Measurements from ENCODE around the gene GABBR2. TPM values are rescaled to one million over a fixed set of nuclear protein-coding genes. Genes with fewer than 3 reads are reported as not detected.

GABBR2 gene
- total RNA-seq, 3 donors from 2014 or later = not detected

DNA sequence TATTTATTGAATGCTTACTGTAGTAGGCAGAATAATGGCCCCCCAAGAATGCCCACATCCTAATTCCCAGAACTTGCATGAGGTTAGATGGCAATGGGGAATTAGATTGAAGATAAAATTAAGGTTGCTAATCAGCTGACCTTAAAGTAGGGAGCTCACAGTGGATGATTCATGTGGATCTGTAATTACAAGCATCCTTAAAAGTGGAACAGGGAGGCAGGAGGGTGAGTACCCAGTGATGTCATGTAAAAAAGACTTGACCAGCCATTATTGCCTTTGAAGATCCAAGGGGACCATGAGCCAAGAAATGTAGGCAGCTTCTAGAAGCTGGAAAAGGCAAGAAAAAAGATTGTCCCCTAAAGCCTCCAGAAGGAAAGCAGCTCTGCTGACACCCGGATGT, 71.4 kb downstream of the GABBR2 start:
- Histone ChIP-seq H3K4me3 (no peak overlapping the region), H3K4me1 (no peaks in the 10 kb centered on the region), H3K36me3 (no peaks in the 10 kb centered on the region), H3K9me3 (no peaks in the 10 kb centered on the region), H3K27ac (no peak overlapping the region), H3K27me3 (no peaks in the 10 kb centered on the region)
- DNase-seq (ENCODE audit: low spot score in 2 of 2) = no peak
- TF ChIP-seq, protein P1, sequence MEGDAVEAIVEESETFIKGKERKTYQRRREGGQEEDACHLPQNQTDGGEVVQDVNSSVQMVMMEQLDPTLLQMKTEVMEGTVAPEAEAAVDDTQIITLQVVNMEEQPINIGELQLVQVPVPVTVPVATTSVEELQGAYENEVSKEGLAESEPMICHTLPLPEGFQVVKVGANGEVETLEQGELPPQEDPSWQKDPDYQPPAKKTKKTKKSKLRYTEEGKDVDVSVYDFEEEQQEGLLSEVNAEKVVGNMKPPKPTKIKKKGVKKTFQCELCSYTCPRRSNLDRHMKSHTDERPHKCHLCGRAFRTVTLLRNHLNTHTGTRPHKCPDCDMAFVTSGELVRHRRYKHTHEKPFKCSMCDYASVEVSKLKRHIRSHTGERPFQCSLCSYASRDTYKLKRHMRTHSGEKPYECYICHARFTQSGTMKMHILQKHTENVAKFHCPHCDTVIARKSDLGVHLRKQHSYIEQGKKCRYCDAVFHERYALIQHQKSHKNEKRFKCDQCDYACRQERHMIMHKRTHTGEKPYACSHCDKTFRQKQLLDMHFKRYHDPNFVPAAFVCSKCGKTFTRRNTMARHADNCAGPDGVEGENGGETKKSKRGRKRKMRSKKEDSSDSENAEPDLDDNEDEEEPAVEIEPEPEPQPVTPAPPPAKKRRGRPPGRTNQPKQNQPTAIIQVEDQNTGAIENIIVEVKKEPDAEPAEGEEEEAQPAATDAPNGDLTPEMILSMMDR (IDR thresholded peaks at IDR 0.05) = no peak
- TF ChIP-seq POLR2AphosphoS5 (IDR thresholded peaks at IDR 0.05) (no peak), POLR2A (IDR thresholded peaks at IDR 0.05) (no peak)
- intact Hi-C loops (cut with DNase I; ENCODE audit: low total_unique reads) = no loop called here

DNA sequence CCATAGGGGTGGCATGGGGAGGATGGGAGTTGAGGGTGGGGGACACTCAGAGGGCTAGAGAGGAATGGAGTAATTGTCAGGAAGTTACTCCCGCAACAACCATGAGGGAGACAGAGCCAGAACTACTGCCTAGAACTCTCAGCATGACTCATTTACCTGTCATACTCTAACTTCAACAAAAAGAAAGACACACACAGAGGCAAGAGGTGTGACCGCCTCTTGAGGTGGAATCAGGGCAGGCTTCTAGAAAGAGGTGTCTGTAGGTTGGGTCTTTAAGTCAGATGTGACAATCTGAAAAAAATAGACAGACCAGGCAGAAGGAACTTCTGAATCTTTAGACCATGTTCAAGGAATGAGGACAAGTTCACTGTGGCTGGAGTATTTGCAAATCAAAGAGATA, 73.4 kb downstream of the GABBR2 start:
- no peak for DNase-seq (ENCODE audit: low spot score in 2 of 2)
- TF ChIP-seq, protein P1 (IDR thresholded peaks at IDR 0.05) = no peak
- no peak for TF ChIP-seq POLR2AphosphoS5 (IDR thresholded peaks at IDR 0.05)
- TF ChIP-seq POLR2A (IDR thresholded peaks at IDR 0.05) = no peak
- H3K27ac ChIP-seq = no peak overlapping the region
- H3K36me3 ChIP-seq = no peaks in the 10 kb centered on the region
- no peaks in the 10 kb centered on the region for H3K4me1 ChIP-seq
- H3K4me3 ChIP-seq = no peak overlapping the region
- no peaks in the 10 kb centered on the region for H3K27me3 ChIP-seq
- H3K9me3 ChIP-seq = no peaks in the 10 kb centered on the region
- intact Hi-C loops (cut with DNase I; ENCODE audit: low total_unique reads) = no loop called here

DNA sequence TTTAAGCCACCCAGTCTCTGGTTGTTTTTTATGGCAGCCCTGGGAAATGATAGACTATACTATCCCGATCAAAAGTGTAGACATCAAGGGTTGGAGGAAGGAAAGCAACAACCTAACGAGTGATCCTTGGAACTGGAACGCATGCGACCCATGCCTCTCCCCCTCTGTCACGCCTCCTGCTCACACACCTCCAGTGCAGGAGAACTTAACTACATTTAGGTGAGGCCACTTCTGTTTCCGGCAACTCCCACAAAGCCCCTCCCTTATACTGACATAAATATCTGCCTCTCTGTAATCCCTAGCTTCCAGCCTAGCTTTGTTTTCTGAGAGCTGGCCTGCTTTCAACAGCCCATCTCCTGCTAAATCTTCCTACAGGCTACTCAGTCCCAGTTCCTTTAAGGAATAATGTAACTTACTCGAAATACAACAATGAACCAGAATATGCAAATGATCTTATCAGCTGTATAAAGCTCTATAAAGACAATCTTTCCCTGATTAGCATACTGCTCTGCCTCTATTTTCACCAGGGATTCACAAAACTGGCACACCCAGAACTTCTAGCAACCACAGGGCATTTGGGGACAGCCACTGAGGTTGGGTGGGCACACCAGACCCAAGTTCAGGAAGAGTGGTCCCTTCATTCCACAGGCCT, 73.9 kb downstream of the GABBR2 start:
- intact Hi-C loops (cut with DNase I; ENCODE audit: low total_unique reads) = no loop called here

DNA sequence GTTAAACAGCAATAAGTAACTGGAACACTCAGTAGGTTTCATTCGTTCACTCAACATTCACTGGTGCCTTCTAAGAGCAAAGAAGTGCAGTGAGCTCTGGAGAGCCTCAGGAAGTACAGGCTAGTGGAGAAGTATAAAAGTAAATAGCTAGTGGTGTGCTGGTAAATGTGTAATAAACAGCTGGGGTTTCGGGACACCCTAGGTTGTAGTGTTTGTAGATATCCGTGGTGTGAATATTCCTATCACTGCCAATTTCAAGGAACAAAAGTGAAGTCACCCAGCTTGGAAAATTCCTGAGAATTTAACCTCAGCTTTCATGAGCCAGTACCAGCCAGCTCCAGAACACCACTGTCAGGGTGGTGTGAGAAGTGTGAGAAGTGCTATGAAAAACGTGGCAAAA, 75.9 kb downstream of the GABBR2 start:
- no peaks in the 10 kb centered on the region for H3K36me3 ChIP-seq
- H3K9me3 ChIP-seq = no peaks in the 10 kb centered on the region
- H3K27me3 ChIP-seq = no peaks in the 10 kb centered on the region
- intact Hi-C loops (cut with DNase I; ENCODE audit: low total_unique reads) = no loop called here
- H3K27ac ChIP-seq = no peak overlapping the region
- H3K4me1 ChIP-seq = no peaks in the 10 kb centered on the region
- DNase-seq (ENCODE audit: low spot score in 2 of 2) = no peak
- TF ChIP-seq POLR2A (IDR thresholded peaks at IDR 0.05) (no peak), POLR2AphosphoS5 (IDR thresholded peaks at IDR 0.05) (no peak)
- TF ChIP-seq, protein P1 (IDR thresholded peaks at IDR 0.05) = no peak
- no peak overlapping the region for H3K4me3 ChIP-seq

More for the DNA sequence above, 73.9 kb downstream of the GABBR2 start:
- Histone ChIP-seq H3K9me3 (no peaks in the 10 kb centered on the region), H3K4me3 (no peak overlapping the region), H3K36me3 (no peaks in the 10 kb centered on the region), H3K27me3 (no peaks in the 10 kb centered on the region), H3K27ac (no peak overlapping the region), H3K4me1 (no peaks in the 10 kb centered on the region)
- DNase-seq (ENCODE audit: low spot score in 2 of 2) = no peak
- TF ChIP-seq POLR2AphosphoS5 (IDR thresholded peaks at IDR 0.05) = no peak
- TF ChIP-seq, protein P1 (IDR thresholded peaks at IDR 0.05) = no peak
- no peak for TF ChIP-seq POLR2A (IDR thresholded peaks at IDR 0.05)

DNA sequence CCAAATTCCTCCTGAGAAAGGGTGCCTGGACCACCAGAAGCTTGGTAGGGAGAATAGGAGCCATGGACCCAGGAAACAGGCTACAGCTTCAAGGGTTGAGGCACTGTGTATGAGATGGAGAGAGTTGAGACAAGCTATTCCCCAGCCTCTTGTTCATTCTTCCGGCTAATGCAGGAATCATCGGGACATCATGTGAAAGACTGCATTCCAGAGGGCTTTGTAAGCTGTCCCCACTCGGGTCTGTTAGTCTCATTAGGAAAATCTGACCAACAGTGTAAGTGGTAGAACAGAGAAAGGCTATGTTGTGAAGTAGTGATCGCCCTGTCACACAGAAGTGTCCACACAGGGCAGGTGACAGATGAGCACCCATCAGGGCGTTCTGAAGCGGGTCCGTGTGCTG, 81.4 kb downstream of the GABBR2 start:
- no peak for DNase-seq (ENCODE audit: low spot score in 2 of 2)
- intact Hi-C loops (cut with DNase I; ENCODE audit: low total_unique reads) = no loop called here

More for the DNA sequence above, 81.4 kb downstream of the GABBR2 start:
- Histone ChIP-seq H3K27me3 (peaks cover 0 to 8% of the 10 kb centered on the region in 2 donors), H3K4me1 (no peaks in the 10 kb centered on the region), H3K27ac (no peak overlapping the region), H3K9me3 (no peaks in the 10 kb centered on the region), H3K4me3 (no peak overlapping the region), H3K36me3 (no peaks in the 10 kb centered on the region)
- TF ChIP-seq, protein P1 (IDR thresholded peaks at IDR 0.05) = no peak
- TF ChIP-seq POLR2AphosphoS5 (IDR thresholded peaks at IDR 0.05) (no peak), POLR2A (IDR thresholded peaks at IDR 0.05) (no peak)

Data from breast epithelium (tissue), 4 donors.